Activated T-helper 1 cell treated with anti-CD3 and anti-CD28 coated beads, Interleukin-12 subunit alpha, Interleukin-12 subunit beta, Interleukin-2, Interleukin-4 antibody, amounts not matched to agents 30 ng/mL and 10 ng/mL and 1 ng/mL, durations not matched to agents 14 hours and 24 hours and 36 hours (primary cell): Measurements from ENCODE around the gene PTPRA. TPM values are rescaled to one million over a fixed set of nuclear protein-coding genes. Genes with fewer than 3 reads are reported as not detected.

Experiments used
- DNase-seq: peaks from one replicate; pipeline ENCODE4 v3.0.0; 2021; ENCODE audit warnings: low spot score
- H3K27ac Mint-ChIP-seq: one replicate; pipeline ENCODE4 v1.8.0; 2021; ENCODE audit warnings: mild to moderate bottlenecking, mixed read lengths
- H3K27me3 Mint-ChIP-seq: one replicate; pipeline ENCODE4 v1.8.0; 2022; ENCODE audit warnings: mild to moderate bottlenecking, moderate library complexity, mixed read lengths; ENCODE audit not compliant: insufficient read depth
- H3K36me3 Mint-ChIP-seq: one replicate; pipeline ENCODE4 v1.8.0; 2021; ENCODE audit warnings: low read depth, mixed read lengths
- H3K4me1 Mint-ChIP-seq: one replicate; pipeline ENCODE4 v1.8.0; 2021; ENCODE audit warnings: low read depth, mixed read lengths
- H3K4me3 Mint-ChIP-seq: one replicate; pipeline ENCODE4 v1.8.0; 2021; ENCODE audit warnings: mild to moderate bottlenecking, moderate library complexity, mixed read lengths
- H3K9me3 Mint-ChIP-seq: one replicate; pipeline ENCODE4 v1.8.0; 2021; ENCODE audit warnings: mixed read lengths
- intact Hi-C: fragments of 100-400 bp; cut with micrococcal nuclease; formaldehyde crosslinking; loops from one replicate; pipeline ENCODE4 v1.15.1; 2024
- total RNA-seq: library from RNA; stranded (reverse); gene quantifications from 2 replicates; pipeline ENCODE4 v1.2.3, GENCODE V29; 2022

Gene PTPRA
- total RNA-seq, 1 donor from 2014 or later: 67.5 TPM

DNA sequence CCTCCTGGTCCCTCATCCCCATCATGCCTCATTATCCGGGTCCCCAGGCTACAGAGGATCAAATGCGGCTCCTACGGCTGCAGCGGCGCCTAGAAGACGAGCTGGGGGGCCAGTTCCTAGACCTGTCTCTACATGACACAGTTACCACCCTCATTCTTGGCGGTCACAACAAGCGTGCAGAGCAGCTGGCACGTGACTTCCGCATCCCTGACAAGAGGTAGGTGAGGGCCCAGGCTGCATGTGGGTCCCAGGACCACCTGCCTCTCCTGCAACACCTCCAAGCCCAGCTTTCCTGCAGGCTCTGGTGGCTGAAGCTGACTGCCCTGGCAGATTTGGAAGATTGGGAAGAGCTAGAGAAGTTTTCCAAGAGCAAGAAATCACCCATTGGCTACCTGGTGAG lies 8.2 kb upstream of the PTPRA start:
- Mint-ChIP-seq H3K27ac (no peak overlapping the region), H3K36me3 (peaks cover 24% of the 10 kb centered on the region), H3K9me3 (no peaks in the 10 kb centered on the region), H3K27me3 (no peaks in the 10 kb centered on the region), H3K4me3 (no peak overlapping the region), H3K4me1 (peaks cover 18% of the 10 kb centered on the region)
- intact Hi-C loops: no loop called here
- DNase-seq: no peak

DNA sequence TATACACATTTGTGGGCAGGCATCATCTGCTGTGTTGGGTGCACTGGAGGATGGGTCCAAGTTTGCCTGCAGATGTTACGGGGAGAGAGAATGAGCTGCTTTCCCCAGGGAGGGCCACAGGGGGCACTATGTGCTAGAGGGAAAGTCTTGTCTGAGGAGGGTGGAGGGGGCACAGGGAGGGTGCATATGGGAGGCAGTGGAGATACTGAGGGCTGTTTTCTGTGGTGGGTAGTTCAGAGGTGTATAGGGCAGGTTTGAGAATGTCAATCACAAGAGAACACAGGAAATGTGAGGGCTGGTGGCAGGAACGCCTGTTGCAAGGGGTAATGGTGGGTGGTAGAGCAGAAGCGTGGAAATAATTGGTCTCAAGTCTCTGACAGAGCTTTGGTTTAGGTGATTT lies 7.7 kb upstream of the PTPRA start:
- peaks cover 24% of the 10 kb centered on the region for H3K36me3 Mint-ChIP-seq
- no peaks in the 10 kb centered on the region for H3K27me3 Mint-ChIP-seq
- peak overlapping the region; percentile 50 for H3K27ac Mint-ChIP-seq
- intact Hi-C loops: no loop called here
- no peak overlapping the region for H3K4me3 Mint-ChIP-seq
- DNase-seq: no peak
- peaks cover 23% of the 10 kb centered on the region for H3K4me1 Mint-ChIP-seq
- no peaks in the 10 kb centered on the region for H3K9me3 Mint-ChIP-seq

DNA sequence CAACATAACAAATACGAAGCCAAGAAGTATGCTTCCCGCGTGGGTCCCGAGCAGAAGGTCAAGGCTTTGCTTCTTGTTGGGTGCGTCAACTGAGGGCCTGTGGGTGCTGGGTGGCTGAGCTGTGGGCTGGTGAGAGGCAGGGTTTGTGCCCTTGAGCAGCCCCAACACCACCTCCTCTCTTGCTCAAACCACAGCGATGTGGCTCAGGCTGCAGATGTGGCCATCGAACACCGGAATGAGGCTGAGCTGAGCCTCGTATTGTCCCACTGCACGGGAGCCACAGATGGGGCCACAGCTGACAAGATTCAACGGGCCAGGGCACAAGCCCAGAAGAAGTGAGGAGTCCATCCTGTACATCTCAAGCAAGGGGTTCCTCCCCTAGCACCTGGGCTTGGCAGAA lies 7.0 kb upstream of the PTPRA start:
- Mint-ChIP-seq H3K4me3 (no peak overlapping the region), H3K4me1 (peaks cover 29% of the 10 kb centered on the region), H3K27ac (peak overlapping the region; percentile 50), H3K9me3 (no peaks in the 10 kb centered on the region), H3K36me3 (peaks cover 20% of the 10 kb centered on the region), H3K27me3 (no peaks in the 10 kb centered on the region)
- DNase-seq: no peak
- intact Hi-C loops: no loop called here

DNA sequence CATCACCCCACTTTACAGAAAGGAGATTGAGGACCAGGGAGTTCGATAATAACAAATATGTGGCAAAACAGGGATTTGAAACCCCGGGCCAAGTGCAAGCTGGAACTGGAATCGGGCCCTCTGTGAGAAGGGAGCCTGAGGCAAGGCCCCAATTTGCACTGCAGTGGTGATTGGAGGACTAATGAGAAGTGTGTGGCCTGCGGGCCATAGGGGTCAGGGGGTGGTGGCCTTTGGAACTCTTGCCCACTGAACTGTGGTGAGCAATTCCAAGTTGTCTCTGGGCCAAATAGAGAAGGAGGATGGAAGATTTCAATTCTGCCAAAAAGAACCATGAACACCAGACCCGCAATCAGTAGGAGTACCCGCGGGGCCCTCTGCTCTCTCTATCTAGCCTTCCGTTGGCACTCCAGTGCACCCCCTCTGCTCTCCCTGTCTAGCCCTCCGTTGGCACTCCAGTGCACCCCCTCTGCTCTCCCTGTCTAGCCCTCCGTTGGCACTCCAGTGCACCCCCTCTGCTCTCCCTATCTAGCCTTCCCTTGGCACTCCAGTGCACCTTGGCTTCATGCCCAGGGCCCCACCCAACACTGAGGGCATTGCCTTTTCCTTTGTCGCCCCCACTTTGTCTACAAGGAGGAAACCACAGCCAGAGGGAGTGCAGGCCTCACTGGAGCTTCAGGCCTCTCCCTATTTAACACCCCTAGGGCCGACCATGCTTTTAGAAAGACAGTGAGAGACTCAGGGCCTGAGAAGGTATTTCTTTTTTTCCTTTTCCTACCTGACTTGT lies 6.0 kb upstream of the PTPRA start:
- peaks cover 17% of the 10 kb centered on the region for H3K36me3 Mint-ChIP-seq
- H3K9me3 Mint-ChIP-seq: no peaks in the 10 kb centered on the region
- peak overlapping the region; percentile 58 for H3K27ac Mint-ChIP-seq
- intact Hi-C loops: no loop called here
- peaks cover 36% of the 10 kb centered on the region for H3K4me1 Mint-ChIP-seq
- no peaks in the 10 kb centered on the region for H3K27me3 Mint-ChIP-seq
- DNase-seq: no peak
- no peak overlapping the region for H3K4me3 Mint-ChIP-seq

DNA sequence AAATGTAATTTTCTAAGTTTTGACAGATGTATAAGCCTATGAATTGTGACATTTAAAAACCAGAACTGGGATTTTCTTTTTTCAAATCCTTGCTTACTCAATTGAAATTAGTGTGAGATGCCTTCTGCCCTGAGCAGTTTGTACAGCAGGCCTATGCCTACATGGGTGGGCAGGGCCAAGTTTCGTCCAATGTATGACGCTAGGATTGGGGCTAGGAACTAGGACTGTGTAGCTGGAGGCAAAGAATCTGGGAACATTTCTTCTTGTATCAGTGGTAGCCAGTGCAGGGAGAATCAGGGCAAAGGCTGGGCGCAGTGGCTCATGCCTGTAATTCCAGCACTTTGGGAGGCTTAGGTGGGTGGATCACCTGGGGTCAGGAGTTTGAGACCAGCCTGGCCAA lies 3.9 kb upstream of the PTPRA start:
- no peak for DNase-seq
- Mint-ChIP-seq H3K36me3 (peaks cover 19% of the 10 kb centered on the region), H3K4me1 (peaks cover 41% of the 10 kb centered on the region), H3K4me3 (no peak overlapping the region), H3K27ac (no peak overlapping the region), H3K9me3 (no peaks in the 10 kb centered on the region), H3K27me3 (no peaks in the 10 kb centered on the region)
- intact Hi-C loops: no loop called here

DNA sequence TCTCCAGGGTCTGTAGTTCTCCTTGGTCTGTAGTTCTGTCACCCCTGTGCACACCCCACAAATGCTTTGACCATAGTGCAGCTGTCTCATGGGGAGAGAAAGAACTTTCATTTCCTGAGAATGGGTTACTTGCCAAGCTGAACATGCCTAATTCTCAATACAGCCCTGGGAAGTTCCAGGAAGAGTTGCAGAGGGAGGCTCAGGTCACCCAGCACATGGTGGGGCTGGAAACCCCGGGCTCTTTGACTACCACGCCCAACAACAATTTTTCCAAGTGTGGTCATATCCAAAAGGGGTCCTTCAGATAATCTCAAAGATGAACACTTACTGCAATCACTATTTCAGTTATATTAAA lies 2.2 kb upstream of the PTPRA start:
- peak overlapping the region; percentile 14 for H3K27ac Mint-ChIP-seq
- DNase-seq: no peak
- H3K4me1 Mint-ChIP-seq: peaks cover 45% of the 10 kb centered on the region
- intact Hi-C loops: loop anchor here (5.0 to 10.0 kb wide), 4 partner anchors 39 to 334 kb away; partner anchors contain the start of genes DDRGK1, FASTKD5, ITPA and UBOX5
- H3K9me3 Mint-ChIP-seq: no peaks in the 10 kb centered on the region
- H3K36me3 Mint-ChIP-seq: peaks cover 19% of the 10 kb centered on the region
- H3K4me3 Mint-ChIP-seq: peak overlapping the region; percentile 56
- H3K27me3 Mint-ChIP-seq: no peaks in the 10 kb centered on the region

DNA sequence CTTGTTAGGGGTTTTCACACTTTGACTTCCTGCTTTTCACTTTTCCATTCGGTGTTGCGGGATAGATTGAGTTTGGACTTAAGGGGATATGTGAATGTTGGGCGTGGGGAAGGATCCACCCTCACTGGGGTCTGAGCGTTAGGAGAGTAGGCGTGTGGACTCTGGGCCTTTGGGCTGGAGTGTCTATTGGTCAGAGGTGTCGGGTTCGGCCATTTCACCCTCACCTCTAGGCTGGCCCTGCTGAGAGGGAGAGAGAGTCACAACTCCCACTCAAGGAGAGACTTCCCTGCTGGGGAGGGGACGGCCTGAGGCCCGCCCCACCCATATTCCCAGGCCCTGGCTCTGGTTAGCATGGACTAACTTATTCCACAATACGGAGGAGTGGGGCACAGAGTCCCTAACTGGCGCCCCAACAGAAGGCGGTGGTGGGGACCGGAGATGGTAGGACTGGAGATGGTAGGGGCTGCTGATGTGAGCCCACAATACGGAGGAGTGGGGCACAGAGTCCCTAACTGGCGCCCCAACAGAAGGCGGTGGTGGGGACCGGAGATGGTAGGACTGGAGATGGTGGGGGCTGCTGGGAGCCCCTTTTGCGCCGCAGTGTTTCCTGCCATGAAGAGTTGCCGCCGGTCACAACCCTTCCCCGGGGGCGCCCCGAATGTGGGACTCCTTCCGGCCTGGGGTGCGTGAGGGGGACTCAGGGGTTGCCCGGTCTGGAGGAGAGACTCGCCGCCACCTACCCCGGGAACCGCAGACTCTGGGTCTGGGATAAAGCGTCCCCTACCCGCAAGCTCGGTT lies 1.4 kb upstream of the PTPRA start:
- Mint-ChIP-seq H3K4me1 (peaks cover 51% of the 10 kb centered on the region), H3K36me3 (peaks cover 26% of the 10 kb centered on the region), H3K9me3 (no peaks in the 10 kb centered on the region), H3K27me3 (no peaks in the 10 kb centered on the region), H3K4me3 (peak overlapping the region; percentile 91), H3K27ac (peak overlapping the region; percentile 71)
- no peak for DNase-seq
- intact Hi-C loops: loop anchor here (2.0 to 10.0 kb wide), 5 partner anchors 40 to 333 kb away; partner anchors contain the start of genes DDRGK1, FASTKD5, ITPA and UBOX5

DNA sequence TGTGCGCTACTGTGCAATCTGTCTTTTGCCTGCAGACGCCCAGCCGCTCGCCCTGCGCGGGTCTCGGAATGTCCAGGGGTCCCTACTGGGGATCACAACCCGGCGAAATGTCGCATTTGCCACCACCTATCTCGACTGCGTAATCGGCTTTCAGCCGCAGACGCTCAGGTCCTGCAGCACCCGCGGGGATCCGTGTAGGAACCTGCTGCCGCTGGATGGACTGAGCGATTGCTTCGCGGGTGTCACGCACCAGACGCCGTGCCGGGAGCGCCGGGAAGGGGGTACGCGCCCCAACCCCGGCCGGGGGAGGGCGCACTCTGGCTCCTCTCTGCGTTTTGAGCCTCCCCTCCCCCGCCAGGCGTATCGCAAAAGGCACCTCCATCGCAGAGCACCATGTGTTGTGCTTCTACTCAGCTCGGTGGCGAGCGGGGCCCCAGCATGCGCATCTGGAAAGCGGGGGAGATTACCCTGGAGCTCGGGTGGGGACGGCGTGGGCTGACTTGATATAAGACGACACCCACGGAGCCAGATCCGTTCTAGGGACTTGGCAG lies 747 bp upstream of the PTPRA start:
- H3K36me3 Mint-ChIP-seq: peaks cover 28% of the 10 kb centered on the region
- H3K27me3 Mint-ChIP-seq: no peaks in the 10 kb centered on the region
- no peaks in the 10 kb centered on the region for H3K9me3 Mint-ChIP-seq
- H3K27ac Mint-ChIP-seq: peak overlapping the region; percentile 95
- peak overlapping the region; percentile 91 for H3K4me3 Mint-ChIP-seq
- peaks cover 50% of the 10 kb centered on the region for H3K4me1 Mint-ChIP-seq
- intact Hi-C loops: loop anchor here (1.0 to 10.0 kb wide), 11 partner anchors 12 to 332 kb away; partner anchors contain the start of genes DDRGK1, FASTKD5, ITPA and PCED1A
- DNase-seq: peak; percentile 69

DNA sequence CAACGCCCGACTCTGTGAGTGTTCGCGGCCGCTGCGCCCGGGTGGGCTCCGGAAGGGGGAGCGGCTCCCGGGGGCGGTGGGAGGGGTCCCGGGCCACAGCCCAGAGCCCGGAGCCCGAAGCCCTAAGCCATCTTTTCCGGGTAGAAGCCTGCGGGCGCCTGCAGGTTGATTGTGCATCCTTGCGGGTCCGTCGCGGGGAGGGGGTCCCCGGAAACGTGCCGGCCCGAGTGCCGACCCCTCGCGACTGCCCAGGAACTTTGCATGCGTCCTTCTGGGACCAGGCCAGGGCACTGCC lies 413 bp downstream of the PTPRA start:
- Mint-ChIP-seq H3K27me3 (no peaks in the 10 kb centered on the region), H3K36me3 (peaks cover 27% of the 10 kb centered on the region), H3K9me3 (no peaks in the 10 kb centered on the region), H3K4me3 (peak overlapping the region; percentile 92), H3K4me1 (peaks cover 52% of the 10 kb centered on the region), H3K27ac (peak overlapping the region; percentile 42)
- intact Hi-C loops: loop anchor here (1.0 to 10.0 kb wide), 11 partner anchors 11 to 331 kb away; partner anchors contain the start of genes DDRGK1, FASTKD5, ITPA and PCED1A
- DNase-seq: peak; percentile 57

DNA sequence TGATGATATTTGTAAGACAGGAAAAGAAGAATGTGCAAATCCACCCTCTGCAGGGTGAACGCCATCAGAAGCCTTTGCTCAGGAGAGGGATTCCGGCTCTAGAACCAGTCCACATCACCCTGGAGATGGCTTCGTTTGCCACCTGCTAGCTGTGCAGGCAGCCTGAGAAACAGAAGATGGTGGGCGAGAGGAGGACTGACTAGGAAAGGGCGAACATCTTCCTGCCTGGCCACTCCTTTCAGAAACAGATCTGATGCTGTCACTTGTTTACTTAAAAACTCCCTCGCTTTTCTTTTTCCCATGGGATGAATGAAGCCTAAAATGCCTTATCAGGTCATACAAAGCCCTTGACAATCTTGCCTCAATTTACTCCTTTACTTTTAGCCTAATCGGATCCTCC lies 1.2 kb downstream of the PTPRA start:
- no peak for DNase-seq
- H3K4me1 Mint-ChIP-seq: peaks cover 57% of the 10 kb centered on the region
- intact Hi-C loops: loop anchor here (5.0 to 10.0 kb wide), 4 partner anchors 42 to 330 kb away; partner anchors contain the start of genes DDRGK1, FASTKD5, ITPA and UBOX5
- no peaks in the 10 kb centered on the region for H3K27me3 Mint-ChIP-seq
- H3K9me3 Mint-ChIP-seq: no peaks in the 10 kb centered on the region
- H3K36me3 Mint-ChIP-seq: peaks cover 29% of the 10 kb centered on the region
- H3K4me3 Mint-ChIP-seq: peak overlapping the region; percentile 92
- peak overlapping the region; percentile 42 for H3K27ac Mint-ChIP-seq

DNA sequence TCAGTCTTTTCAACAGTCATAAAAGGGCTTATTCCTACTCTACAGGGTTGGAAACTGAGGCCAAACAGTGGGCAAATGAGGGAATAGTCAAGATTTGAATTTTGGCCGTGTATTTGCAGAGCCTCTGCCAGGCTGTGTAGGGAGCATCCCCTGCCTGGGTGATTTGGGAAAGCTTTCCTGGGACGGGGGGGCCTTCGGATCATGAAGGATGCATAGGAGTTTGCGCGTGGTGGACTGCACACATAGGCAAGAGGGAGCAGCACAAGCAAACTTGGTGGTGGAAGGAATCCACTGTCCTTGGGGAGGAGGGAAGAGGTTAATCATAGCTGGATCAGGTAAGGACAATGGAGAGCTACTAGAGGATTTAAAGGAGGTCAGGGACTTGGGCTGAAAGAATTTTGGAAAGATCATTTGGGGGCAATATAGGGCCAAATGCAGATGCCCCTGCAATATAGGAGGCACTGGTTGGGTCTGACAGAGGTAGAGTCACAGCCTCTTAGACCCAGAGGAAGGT lies 2.5 kb downstream of the PTPRA start:
- Mint-ChIP-seq H3K9me3 (no peaks in the 10 kb centered on the region), H3K4me1 (peaks cover 51% of the 10 kb centered on the region), H3K27ac (no peak overlapping the region), H3K27me3 (no peaks in the 10 kb centered on the region), H3K36me3 (peaks cover 31% of the 10 kb centered on the region), H3K4me3 (peak overlapping the region; percentile 27)
- intact Hi-C loops: loop anchor here (10.0 kb wide), 1 partner anchor 329 kb away; the partner anchor contains the start of genes DDRGK1 and ITPA
- DNase-seq: no peak

DNA sequence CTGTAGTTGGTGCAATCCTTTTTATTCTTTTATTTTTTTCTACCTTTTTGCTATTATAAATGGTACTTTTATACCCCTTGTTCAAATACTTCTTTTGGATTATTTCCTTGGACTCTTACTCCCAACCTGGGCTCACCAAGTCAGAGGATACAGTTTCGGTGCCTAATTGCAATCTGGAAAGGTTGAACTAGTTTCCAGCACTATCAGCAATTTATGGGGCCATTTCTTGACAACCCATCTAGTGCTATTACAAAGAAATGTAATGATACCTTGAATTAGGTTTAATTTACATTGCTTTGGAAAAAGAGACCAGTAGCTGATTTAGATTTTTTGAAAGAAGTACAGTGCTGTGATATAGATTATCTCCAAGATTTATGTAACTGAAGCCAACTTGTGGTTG lies 5.2 kb downstream of the PTPRA start:
- DNase-seq: no peak
- Mint-ChIP-seq H3K27ac (no peak overlapping the region), H3K9me3 (no peaks in the 10 kb centered on the region), H3K36me3 (peaks cover 31% of the 10 kb centered on the region), H3K4me3 (no peak overlapping the region), H3K4me1 (peaks cover 35% of the 10 kb centered on the region), H3K27me3 (no peaks in the 10 kb centered on the region)
- intact Hi-C loops: loop anchor here (10.0 kb wide), 1 partner anchor 326 kb away; the partner anchor contains the start of genes DDRGK1 and ITPA
